PC-9 (cell line): ENCODE measurements around the gene MYO5A. TPM values are rescaled to one million over a fixed set of nuclear protein-coding genes. Genes with fewer than 3 reads are reported as not detected.

Source experiments
- BruUV-seq: library from RNA; stranded (reverse); fragments of 400-500 nt; replicated peaks from 2 replicates; lab custom pipeline; 2021; lab: Mats Ljungman, UMichigan
- CTCF ChIA-PET: fragments of 300-600 bp; sonication (Branson Sonifier 250); formaldehyde crosslinking; loops from one replicate; lab custom pipeline; 2022; ENCODE audit warnings: antibody characterized with exemption; lab: Charles Lee
- POLR2A ChIA-PET: fragments of 300-600 bp; sonication (Branson Sonifier 250); formaldehyde crosslinking; loops from one replicate; lab custom pipeline; 2022; ENCODE audit warnings: antibody characterized with exemption; ENCODE audit not compliant: unreplicated experiment; lab: Charles Lee
- DNase-seq, 2 experiments: peaks; one replicate each; pipeline versions ENCODE4 v3.0.0 to v3.0.0-alpha.2; 2015 to 2022; ENCODE audit warnings: mixed read lengths in 1 of 2
- H2AFZ ChIP-seq: fragments of 200-600 bp; sonication (generic); 2 replicates; pipeline ENCODE4 v1.8.1; 2017; ENCODE audit warnings: antibody characterized with exemption
- H3F3A ChIP-seq: fragments of 200-600 bp; sonication (generic); 2 replicates; pipeline ENCODE4 v1.8.1; 2017; ENCODE audit warnings: antibody characterized with exemption, mild to moderate bottlenecking, low read depth; ENCODE audit not compliant: insufficient read depth
- H3K27ac ChIP-seq: fragments of 200-600 bp; sonication (generic); 2 replicates; pipeline ENCODE4 v1.6.1; 2016; ENCODE audit warnings: mixed run types
- H3K27me3 ChIP-seq: fragments of 200-600 bp; sonication (generic); 2 replicates; pipeline ENCODE4 v1.6.1; 2016; ENCODE audit warnings: low read depth, mixed run types; ENCODE audit not compliant: insufficient read depth
- H3K36me3 ChIP-seq: fragments of 200-600 bp; sonication (generic); 2 replicates; pipeline ENCODE4 v1.6.1; 2016; ENCODE audit warnings: low read depth, mixed run types
- H3K4me1 ChIP-seq: fragments of 200-600 bp; sonication (generic); replicated peaks from 2 replicates; pipeline ENCODE4 v1.6.1; 2016; ENCODE audit warnings: mixed run types; ENCODE audit not compliant: insufficient read depth
- H3K4me2 ChIP-seq: fragments of 200-600 bp; sonication (generic); 2 replicates; pipeline ENCODE4 v1.6.1; 2017; ENCODE audit warnings: mixed run types
- H3K4me3 ChIP-seq: fragments of 200-600 bp; sonication (generic); 2 replicates; pipeline ENCODE4 v1.6.1; 2016; ENCODE audit warnings: mixed run types
- H3K79me2 ChIP-seq: fragments of 200-600 bp; sonication (generic); 2 replicates; pipeline ENCODE4 v1.6.1; 2017; ENCODE audit warnings: low read depth, mixed run types
- H3K9me2 ChIP-seq: fragments of 200-600 bp; sonication (generic); 2 replicates; pipeline ENCODE4 v1.8.1; 2017; ENCODE audit warnings: mild to moderate bottlenecking; ENCODE audit not compliant: insufficient read depth
- H3K9me3 ChIP-seq: fragments of 200-600 bp; sonication (generic); 2 replicates; pipeline ENCODE4 v1.8.1; 2016; ENCODE audit warnings: low read depth; ENCODE audit not compliant: insufficient read depth
- H4K20me1 ChIP-seq: fragments of 200-600 bp; sonication (generic); 2 replicates; pipeline ENCODE4 v1.8.1; 2017; ENCODE audit not compliant: insufficient read depth
- EZH2 ChIP-seq: fragments of 200-600 bp; sonication (generic); IDR thresholded peaks from 2 replicates; pipeline ENCODE4 v1.8.0; 2017; ENCODE audit warnings: antibody characterized with exemption, low read depth
- intact Hi-C: fragments of 100-400 bp; cut with micrococcal nuclease; formaldehyde crosslinking; loops from one replicate; pipeline ENCODE4 v1.10.0; 2022; ENCODE audit not compliant: unreplicated experiment
- total RNA-seq: library from RNA; stranded (reverse); gene quantifications from 2 replicates; pipeline ENCODE4 v1.2.3, GENCODE V29; 2021
- TF ChIP-seq, protein P1 (sequence below): fragments of 200-600 bp; sonication (generic); conservative IDR thresholded peaks from 2 replicates; pipeline ENCODE4 v1.6.1; 2017; ENCODE audit warnings: mixed run types, antibody characterized with exemption, mild to moderate bottlenecking, moderate library complexity

The MYO5A gene
- total RNA-seq, 1 experiment from 2014 or later, result 10.7 TPM

DNA sequence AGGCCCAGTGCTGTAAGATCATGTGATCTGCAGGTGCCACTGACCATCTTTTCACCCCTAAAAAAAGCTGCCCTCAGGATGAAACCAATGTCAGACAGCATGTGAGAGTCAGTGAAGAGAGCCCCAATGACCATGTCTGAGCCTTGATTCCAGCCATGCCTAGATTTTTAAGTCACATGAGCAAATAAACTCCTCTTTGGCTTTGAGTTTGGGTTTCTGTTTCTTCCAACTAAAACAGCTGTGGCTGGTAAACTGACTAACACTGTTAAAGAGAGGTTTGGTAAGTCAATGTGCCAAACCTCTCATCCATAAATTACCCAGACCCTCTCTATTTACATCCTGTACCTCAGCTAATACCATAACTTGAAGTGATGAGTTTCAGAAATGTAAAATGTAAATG, 8.3 kb downstream of the MYO5A start:
- BruUV-seq, result no TSS peak
- intact Hi-C loops, result no loop called here

DNA sequence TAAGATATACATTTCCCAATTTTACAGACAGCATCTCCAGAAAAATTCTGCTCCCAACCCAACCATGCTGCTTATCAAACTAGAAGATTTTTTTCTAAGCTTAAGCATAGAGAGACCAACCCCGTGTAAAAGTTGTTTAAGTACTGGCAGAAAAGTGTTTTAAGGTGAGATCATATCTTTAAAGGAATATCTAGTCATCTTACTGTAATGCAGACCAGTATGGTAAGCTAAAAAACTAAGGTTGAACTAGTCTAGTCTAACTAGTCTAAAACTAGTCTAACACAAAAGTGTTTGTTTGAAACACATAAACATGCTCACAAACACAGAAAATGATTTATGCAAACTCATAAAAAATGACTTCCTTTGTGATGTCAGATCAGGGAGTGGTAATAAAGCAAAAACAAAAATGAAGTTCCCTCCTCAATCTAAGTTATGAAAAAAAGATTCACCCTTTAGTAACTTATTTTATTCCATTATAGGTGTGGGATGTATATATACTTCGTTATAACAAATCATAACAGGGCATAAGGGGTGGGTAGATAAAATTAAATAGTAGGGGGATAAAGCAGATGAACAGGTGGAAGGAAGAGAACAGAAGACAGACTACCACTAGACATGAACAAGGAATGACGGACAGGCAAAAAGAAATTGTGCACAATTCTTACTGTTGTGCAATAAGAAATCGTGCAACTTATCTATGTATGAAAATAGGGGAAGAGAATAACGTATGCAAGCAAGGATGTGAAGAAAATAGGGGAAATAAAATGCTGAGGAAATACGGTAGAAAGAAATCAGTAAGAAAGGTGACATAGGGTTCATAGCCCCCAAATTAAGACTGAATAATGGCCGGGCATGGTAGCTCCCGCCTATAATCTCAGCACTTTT, 10.0 kb downstream of the MYO5A start:
- POLR2A ChIA-PET, result no interaction called here
- Histone ChIP-seq H3K36me3 (no peaks in the 10 kb centered on the region), H3K27ac (no peak overlapping the region), H2AFZ (no peak overlapping the region), H3F3A (no peaks in the 10 kb centered on the region), H3K4me1 (no peaks in the 10 kb centered on the region), H3K4me3 (no peak overlapping the region), H3K27me3 (no peaks in the 10 kb centered on the region), H4K20me1 (no peaks in the 10 kb centered on the region), H3K9me3 (no peaks in the 10 kb centered on the region), H3K79me2 (no peaks in the 10 kb centered on the region), H3K4me2 (no peak overlapping the region), H3K9me2 (no peaks in the 10 kb centered on the region)
- no peak for DNase-seq
- intact Hi-C loops, result no loop called here
- BruUV-seq, result no TSS peak
- CTCF ChIA-PET, result no interaction called here
- TF ChIP-seq, protein P1, sequence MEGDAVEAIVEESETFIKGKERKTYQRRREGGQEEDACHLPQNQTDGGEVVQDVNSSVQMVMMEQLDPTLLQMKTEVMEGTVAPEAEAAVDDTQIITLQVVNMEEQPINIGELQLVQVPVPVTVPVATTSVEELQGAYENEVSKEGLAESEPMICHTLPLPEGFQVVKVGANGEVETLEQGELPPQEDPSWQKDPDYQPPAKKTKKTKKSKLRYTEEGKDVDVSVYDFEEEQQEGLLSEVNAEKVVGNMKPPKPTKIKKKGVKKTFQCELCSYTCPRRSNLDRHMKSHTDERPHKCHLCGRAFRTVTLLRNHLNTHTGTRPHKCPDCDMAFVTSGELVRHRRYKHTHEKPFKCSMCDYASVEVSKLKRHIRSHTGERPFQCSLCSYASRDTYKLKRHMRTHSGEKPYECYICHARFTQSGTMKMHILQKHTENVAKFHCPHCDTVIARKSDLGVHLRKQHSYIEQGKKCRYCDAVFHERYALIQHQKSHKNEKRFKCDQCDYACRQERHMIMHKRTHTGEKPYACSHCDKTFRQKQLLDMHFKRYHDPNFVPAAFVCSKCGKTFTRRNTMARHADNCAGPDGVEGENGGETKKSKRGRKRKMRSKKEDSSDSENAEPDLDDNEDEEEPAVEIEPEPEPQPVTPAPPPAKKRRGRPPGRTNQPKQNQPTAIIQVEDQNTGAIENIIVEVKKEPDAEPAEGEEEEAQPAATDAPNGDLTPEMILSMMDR, result no peak
- no peak for TF ChIP-seq EZH2

More for the DNA sequence above, 8.3 kb downstream of the MYO5A start:
- Histone ChIP-seq H2AFZ (no peak overlapping the region), H3K27me3 (no peaks in the 10 kb centered on the region), H4K20me1 (no peaks in the 10 kb centered on the region), H3K79me2 (no peaks in the 10 kb centered on the region), H3K27ac (no peak overlapping the region), H3K9me2 (no peaks in the 10 kb centered on the region), H3F3A (no peaks in the 10 kb centered on the region), H3K4me1 (no peaks in the 10 kb centered on the region), H3K36me3 (no peaks in the 10 kb centered on the region), H3K4me2 (no peak overlapping the region), H3K4me3 (no peak overlapping the region), H3K9me3 (no peaks in the 10 kb centered on the region)
- TF ChIP-seq, protein P1, result no peak
- no peak for TF ChIP-seq EZH2
- ChIA-PET CTCF (no interaction called here), POLR2A (no interaction called here)
- DNase-seq, result no peak

DNA sequence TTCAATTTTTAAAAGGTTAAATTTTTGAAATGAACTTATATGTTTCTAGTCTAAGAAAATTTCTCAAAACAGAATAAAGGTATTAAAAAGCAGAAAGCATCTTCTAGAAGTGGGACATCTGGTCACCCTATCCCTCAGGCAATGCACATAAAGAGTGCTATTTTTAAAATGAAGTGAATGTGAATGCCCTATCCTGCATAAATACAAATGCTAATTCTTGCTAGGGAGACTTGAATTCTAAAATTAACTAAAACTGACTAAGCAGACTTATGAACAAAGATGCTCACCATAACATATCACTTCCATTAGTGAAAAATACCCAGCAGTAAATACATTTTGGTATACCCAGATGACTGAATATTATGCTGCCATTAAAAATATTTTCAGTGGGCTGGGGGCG, 11.7 kb downstream of the MYO5A start:
- intact Hi-C loops, result no loop called here
- POLR2A ChIA-PET, result no interaction called here
- CTCF ChIA-PET, result no interaction called here

More for the DNA sequence above, 11.7 kb downstream of the MYO5A start:
- Histone ChIP-seq H3K36me3 (no peaks in the 10 kb centered on the region), H2AFZ (no peak overlapping the region), H3K9me2 (no peaks in the 10 kb centered on the region), H3K79me2 (no peaks in the 10 kb centered on the region), H3K4me3 (no peak overlapping the region), H3K4me2 (no peak overlapping the region), H3K27ac (no peak overlapping the region), H3K27me3 (no peaks in the 10 kb centered on the region), H3K9me3 (no peaks in the 10 kb centered on the region), H3K4me1 (no peaks in the 10 kb centered on the region), H3F3A (no peaks in the 10 kb centered on the region), H4K20me1 (no peaks in the 10 kb centered on the region)
- BruUV-seq, result no TSS peak
- no peak for DNase-seq
- TF ChIP-seq EZH2, result no peak
- TF ChIP-seq, protein P1, result no peak
